Measurements from ENCODE around the gene GRIK3. TPM values are rescaled to one million over a fixed set of nuclear protein-coding genes. Genes with fewer than 3 reads are reported as not detected.

GRIK3 gene
- total and polyA plus RNA-seq, 4 donors, result 0.03 to 0.08 (median 0.05) TPM; not detected in 1

DNA sequence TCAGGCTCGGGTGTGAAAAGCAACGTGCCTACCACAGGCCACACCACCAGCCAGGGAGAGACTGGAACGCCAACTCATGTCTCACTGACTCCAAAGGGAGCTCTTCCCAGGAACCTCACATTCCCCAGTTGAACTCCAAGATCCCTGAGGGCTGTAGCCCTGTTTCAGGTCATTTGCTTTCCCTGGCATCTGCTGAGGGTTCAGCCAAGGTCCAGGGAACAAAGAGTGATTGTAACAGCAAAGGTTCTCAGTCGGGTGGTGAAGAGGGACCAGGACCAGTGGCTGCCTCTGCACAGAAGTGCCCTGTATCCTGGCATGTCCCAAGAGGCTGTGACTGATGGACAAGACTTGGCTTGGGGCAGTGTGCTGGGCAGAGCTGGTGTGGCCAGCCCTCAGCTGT, 42.8 kb downstream of the GRIK3 start:
- DNase-seq (ENCODE audit: low spot score), result no peak
- no peak overlapping the region for H3K4me3 ChIP-seq (ENCODE audit: low read depth in 1 of 3, low read length in 3 of 3)
- no peak for TF ChIP-seq FOXA2 (IDR thresholded peaks at IDR 0.05)
- no peak for TF ChIP-seq SP1 (IDR thresholded peaks at IDR 0.05)
- no peak for TF ChIP-seq HNF4G (IDR thresholded peaks at IDR 0.05)
- TF ChIP-seq RXRA (IDR thresholded peaks at IDR 0.05), result no peak
- TF ChIP-seq NR2F2 (IDR thresholded peaks at IDR 0.05), result no peak
- TF ChIP-seq GABPA (IDR thresholded peaks at IDR 0.05 in 1 of 2, conservative IDR thresholded peaks at IDR 0.05 in 1 of 2), result no peak
- no peak for TF ChIP-seq JUND (IDR thresholded peaks at IDR 0.05)
- TF ChIP-seq, protein P1, sequence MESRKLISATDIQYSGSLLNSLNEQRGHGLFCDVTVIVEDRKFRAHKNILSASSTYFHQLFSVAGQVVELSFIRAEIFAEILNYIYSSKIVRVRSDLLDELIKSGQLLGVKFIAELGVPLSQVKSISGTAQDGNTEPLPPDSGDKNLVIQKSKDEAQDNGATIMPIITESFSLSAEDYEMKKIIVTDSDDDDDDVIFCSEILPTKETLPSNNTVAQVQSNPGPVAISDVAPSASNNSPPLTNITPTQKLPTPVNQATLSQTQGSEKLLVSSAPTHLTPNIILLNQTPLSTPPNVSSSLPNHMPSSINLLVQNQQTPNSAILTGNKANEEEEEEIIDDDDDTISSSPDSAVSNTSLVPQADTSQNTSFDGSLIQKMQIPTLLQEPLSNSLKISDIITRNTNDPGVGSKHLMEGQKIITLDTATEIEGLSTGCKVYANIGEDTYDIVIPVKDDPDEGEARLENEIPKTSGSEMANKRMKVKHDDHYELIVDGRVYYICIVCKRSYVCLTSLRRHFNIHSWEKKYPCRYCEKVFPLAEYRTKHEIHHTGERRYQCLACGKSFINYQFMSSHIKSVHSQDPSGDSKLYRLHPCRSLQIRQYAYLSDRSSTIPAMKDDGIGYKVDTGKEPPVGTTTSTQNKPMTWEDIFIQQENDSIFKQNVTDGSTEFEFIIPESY (IDR thresholded peaks at IDR 0.05), result no peak
- H3K36me3 ChIP-seq (ENCODE audit: control insufficient read depth in 4 of 4, insufficient read depth in 3 of 4, low read depth in 1 of 4, low read length in 3 of 4), result no peaks in the 10 kb centered on the region
- no peaks in the 10 kb centered on the region for H3K27me3 ChIP-seq (ENCODE audit: control insufficient read depth in 4 of 4, insufficient read depth in 4 of 4, low read length in 3 of 4)
- no peaks in the 10 kb centered on the region for H3K4me1 ChIP-seq (ENCODE audit: control insufficient read depth in 4 of 4, insufficient read depth in 4 of 4, low read length in 3 of 4)
- no peak overlapping the region for H3K27ac ChIP-seq (ENCODE audit: low read depth in 1 of 2, low read length in 2 of 2)
- WGBS, result 64% methylated on average over 4 of the region's 4 CpGs
- H3K9ac ChIP-seq (ENCODE audit: low read depth in 1 of 2, low read length in 2 of 2), result no peak overlapping the region
- no peaks in the 10 kb centered on the region for H3K9me3 ChIP-seq (ENCODE audit: control insufficient read depth in 4 of 4, low read length in 3 of 4)

DNA sequence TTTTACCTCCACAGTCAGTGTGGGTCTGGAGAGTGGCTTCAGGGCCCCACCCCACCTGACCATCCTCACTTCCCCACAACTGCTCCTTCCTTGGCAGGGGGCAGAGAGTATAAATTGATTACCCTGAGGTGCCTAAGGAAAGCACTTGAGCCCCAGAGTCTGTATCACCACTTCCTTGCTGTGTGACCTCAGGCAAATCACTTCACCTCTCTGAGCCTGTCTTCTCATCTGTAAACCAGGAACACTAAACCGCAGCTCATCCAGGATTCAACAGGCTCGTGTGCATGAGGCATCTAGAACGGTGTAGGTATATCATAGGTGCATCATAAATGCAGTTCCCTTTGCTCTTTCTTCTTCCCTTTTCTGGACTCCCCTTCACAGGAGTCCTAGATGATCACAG, 43.4 kb downstream of the GRIK3 start:
- Histone ChIP-seq H3K4me3 (ENCODE audit: low read depth in 1 of 3, low read length in 3 of 3) (no peak overlapping the region), H3K4me1 (ENCODE audit: control insufficient read depth in 4 of 4, insufficient read depth in 4 of 4, low read length in 3 of 4) (no peaks in the 10 kb centered on the region), H3K27me3 (ENCODE audit: control insufficient read depth in 4 of 4, insufficient read depth in 4 of 4, low read length in 3 of 4) (no peaks in the 10 kb centered on the region), H3K9ac (ENCODE audit: low read depth in 1 of 2, low read length in 2 of 2) (no peak overlapping the region), H3K27ac (ENCODE audit: low read depth in 1 of 2, low read length in 2 of 2) (no peak overlapping the region), H3K36me3 (ENCODE audit: control insufficient read depth in 4 of 4, insufficient read depth in 3 of 4, low read depth in 1 of 4, low read length in 3 of 4) (no peaks in the 10 kb centered on the region), H3K9me3 (ENCODE audit: control insufficient read depth in 4 of 4, low read length in 3 of 4) (no peaks in the 10 kb centered on the region)
- DNase-seq (ENCODE audit: low spot score), result no peak
- TF ChIP-seq, protein P2, sequence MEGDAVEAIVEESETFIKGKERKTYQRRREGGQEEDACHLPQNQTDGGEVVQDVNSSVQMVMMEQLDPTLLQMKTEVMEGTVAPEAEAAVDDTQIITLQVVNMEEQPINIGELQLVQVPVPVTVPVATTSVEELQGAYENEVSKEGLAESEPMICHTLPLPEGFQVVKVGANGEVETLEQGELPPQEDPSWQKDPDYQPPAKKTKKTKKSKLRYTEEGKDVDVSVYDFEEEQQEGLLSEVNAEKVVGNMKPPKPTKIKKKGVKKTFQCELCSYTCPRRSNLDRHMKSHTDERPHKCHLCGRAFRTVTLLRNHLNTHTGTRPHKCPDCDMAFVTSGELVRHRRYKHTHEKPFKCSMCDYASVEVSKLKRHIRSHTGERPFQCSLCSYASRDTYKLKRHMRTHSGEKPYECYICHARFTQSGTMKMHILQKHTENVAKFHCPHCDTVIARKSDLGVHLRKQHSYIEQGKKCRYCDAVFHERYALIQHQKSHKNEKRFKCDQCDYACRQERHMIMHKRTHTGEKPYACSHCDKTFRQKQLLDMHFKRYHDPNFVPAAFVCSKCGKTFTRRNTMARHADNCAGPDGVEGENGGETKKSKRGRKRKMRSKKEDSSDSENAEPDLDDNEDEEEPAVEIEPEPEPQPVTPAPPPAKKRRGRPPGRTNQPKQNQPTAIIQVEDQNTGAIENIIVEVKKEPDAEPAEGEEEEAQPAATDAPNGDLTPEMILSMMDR (IDR thresholded peaks at IDR 0.05; ENCODE audit: low read depth, low read length, missing input control), result no peak
- TF ChIP-seq, protein P1 (IDR thresholded peaks at IDR 0.05), result no peak
- TF ChIP-seq FOXA2 (IDR thresholded peaks at IDR 0.05), result no peak
- no peak for TF ChIP-seq FOXA1 (IDR thresholded peaks at IDR 0.05)
- TF ChIP-seq YY1 (IDR thresholded peaks at IDR 0.05), result no peak
- TF ChIP-seq SP1 (IDR thresholded peaks at IDR 0.05), result no peak
- TF ChIP-seq RXRA (IDR thresholded peaks at IDR 0.05), result no peak
- TF ChIP-seq TAF1 (conservative IDR thresholded peaks at IDR 0.05), result no peak
- no peak for TF ChIP-seq NR2F2 (IDR thresholded peaks at IDR 0.05)
- TF ChIP-seq, protein P3, sequence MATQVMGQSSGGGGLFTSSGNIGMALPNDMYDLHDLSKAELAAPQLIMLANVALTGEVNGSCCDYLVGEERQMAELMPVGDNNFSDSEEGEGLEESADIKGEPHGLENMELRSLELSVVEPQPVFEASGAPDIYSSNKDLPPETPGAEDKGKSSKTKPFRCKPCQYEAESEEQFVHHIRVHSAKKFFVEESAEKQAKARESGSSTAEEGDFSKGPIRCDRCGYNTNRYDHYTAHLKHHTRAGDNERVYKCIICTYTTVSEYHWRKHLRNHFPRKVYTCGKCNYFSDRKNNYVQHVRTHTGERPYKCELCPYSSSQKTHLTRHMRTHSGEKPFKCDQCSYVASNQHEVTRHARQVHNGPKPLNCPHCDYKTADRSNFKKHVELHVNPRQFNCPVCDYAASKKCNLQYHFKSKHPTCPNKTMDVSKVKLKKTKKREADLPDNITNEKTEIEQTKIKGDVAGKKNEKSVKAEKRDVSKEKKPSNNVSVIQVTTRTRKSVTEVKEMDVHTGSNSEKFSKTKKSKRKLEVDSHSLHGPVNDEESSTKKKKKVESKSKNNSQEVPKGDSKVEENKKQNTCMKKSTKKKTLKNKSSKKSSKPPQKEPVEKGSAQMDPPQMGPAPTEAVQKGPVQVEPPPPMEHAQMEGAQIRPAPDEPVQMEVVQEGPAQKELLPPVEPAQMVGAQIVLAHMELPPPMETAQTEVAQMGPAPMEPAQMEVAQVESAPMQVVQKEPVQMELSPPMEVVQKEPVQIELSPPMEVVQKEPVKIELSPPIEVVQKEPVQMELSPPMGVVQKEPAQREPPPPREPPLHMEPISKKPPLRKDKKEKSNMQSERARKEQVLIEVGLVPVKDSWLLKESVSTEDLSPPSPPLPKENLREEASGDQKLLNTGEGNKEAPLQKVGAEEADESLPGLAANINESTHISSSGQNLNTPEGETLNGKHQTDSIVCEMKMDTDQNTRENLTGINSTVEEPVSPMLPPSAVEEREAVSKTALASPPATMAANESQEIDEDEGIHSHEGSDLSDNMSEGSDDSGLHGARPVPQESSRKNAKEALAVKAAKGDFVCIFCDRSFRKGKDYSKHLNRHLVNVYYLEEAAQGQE (IDR thresholded peaks at IDR 0.05), result no peak
- WGBS, result 72% methylated on average over 3 of the region's 3 CpGs

Measured in liver (tissue), 9 donors.